HG03060 (cell line): ENCODE results near the gene PPIL4.
"Not testable (repeated sequence)": the region's sequence is repeated elsewhere in the genome, so short reads cannot be mapped to it uniquely, and the experiment has no call there.

Experiments
- ATAC-seq: cut with Tn5 transposase; IDR thresholded peaks from one replicate; pipeline ENCODE4 v1.9.1; 2021; ENCODE audit warnings: low read depth, moderate number of reproducible peaks; ENCODE audit not compliant: unreplicated experiment

PPIL4 gene

DNA sequence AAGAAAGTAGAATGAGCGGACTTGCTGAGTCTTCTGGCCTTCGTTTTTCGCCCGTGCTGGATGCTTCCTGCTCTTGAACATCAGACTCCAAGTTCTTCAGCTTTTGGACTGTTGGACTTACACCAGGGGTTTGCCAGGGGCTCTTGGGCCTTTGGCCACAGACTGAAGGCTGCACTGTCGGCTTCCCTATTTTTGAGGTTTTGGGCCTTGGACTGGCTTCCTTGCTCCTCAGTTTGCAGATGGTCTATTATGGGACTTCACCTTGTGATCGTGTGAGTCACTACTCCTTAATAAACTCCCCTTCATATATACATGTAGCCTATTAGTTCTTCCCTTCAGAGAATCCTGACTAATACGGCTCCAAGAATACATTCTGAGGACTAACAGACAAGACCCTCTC lies 83.1 kb downstream of the PPIL4 start:
- not testable (repeated sequence) for ATAC-seq

DNA sequence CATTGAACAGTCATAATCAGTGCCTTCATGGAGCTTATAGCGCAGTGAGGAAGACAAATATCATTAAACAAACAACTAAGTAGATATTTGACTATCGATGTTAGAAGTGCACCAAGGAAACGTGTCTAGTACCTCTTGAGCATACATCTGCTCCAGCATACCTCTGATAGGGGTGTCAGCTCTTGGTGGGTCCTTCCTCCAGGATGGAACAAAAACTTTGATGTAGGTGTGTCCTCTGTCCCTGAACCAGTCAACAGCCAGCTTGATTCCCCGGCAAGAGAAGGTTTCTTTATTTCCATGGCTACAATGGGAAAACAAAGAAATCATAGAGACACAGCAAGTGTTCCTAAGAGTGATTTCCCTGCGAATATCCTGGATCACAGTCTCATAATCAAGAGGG lies 84.2 kb downstream of the PPIL4 start:
- ATAC-seq: no peak

GRCh38 chr6:149460249-149460648 lies 85.6 kb downstream of the PPIL4 start:
- ATAC-seq: not testable (repeated sequence)

DNA sequence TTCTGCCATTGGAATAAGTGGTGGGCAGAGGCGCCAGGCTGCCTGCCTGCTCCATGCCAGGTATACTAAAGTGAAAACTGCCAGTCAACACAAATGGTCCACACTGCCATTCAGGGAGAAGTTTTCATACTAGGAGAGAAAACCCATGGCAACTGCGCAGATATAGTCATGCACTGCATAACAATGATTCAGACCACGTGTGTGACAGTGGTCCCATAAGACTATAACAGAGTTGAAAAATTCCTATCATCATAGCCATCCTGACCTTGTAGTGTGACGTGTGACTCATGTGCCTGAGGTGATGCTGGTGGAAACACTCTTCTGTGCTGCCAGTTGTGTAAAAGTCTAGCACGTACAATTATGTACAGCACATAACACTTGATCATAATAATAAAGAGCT lies 86.1 kb downstream of the PPIL4 start:
- no peak for ATAC-seq

DNA sequence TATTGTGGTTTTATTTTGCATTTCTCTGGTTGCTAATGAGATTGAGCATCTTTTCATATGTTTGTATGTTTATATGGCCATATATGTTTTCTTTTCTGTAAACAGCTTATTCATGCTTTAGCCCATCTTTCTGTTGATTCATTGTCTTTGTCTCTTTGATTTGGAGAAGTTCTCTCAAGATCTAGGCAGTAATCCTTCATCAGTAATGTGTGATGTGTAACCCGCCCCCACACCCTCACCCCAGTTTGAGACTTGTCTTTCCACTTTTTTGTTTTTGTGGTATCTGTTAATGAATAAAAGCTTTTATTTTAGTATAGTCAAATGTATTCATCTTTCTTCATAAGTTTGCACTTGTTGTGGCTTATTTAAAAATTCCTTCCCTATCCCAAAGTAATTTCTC lies 87.0 kb downstream of the PPIL4 start:
- ATAC-seq: no peak

DNA sequence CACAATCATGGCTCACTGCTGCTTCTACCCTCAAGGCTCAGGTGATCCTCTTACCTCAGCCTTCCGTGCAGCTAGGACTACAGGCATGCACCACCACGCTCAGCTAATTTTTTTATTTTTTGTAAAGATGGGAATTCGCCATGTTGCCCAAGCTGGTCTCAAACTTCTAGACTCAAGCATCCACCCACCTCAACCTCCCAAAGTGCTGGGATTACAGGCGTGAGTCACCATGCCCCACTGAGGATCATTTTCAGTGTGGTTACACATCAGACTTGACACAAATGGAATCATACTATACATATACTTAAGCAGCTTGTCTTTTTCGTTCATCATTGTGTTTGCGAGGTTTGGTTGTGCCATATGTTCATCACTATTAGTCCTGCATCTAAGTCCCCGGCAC lies 87.6 kb downstream of the PPIL4 start:
- no peak for ATAC-seq

GRCh38 chr6:149457316-149457884 lies 88.4 kb downstream of the PPIL4 start:
- ATAC-seq: no peak

GRCh38 chr6:149456311-149457021 lies 89.4 kb downstream of the PPIL4 start:
- no peak for ATAC-seq

DNA sequence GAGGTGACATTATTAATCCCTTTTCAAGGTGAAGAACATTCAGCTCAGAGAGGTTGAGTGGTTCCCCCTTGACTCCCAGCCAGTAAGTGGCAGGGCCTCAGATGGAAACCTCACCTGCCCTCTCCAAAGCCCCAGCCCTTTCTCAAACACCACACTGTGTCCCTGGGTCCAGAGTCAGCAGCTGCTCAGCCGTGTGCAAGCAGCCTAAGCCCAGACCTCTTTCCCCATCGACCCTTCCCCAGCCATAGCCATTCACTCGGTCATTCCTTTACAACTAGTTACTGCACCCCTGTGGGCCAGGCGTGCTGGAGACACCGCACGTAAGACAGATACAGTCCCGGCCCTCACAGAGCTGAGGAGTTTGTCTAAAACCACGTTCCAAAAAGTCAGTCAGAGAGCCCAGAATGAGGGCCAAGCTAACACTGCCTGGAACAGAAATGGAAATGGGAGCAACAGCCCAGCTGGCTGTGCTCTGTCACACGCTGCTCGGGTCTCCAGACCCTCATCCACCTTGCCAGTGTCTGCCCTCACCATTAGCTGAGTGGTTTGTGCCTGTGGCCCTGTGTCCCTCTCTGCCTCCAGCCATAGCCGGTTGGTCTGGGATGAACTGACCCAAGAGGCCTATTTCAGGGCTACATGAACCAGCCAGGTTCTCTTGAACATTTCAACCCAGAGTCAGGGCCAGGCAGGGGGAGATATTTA lies 90.7 kb downstream of the PPIL4 start:
- ATAC-seq: no peak
